Measurements from ENCODE around the gene SLC12A8. TPM values are rescaled to one million over a fixed set of nuclear protein-coding genes. Genes with fewer than 3 reads are reported as not detected.

SLC12A8 gene
- total and polyA plus RNA-seq, 2 of the 13 experiments (the other 11 are each of a cell fraction or from before 2014, with no cell fraction given), result 0.44 to 0.71 TPM

DNA sequence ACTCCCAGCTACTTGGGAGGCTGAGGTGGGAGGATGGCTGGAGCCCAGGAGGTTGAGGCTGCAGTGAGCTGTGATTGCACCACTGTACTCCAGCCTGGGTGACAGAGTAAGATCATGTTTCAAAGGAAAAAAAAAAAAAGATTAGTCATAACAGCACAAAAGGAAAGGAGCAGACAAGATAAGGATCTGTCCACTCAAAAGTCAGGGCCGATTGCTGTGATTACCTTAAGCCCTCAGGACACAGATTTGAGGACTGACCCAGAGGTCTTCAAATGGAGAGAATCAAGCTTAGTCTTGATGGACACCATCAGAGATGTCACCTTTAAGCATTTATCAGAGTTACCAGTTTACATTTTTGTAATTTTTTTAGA, 132.9 kb downstream of the SLC12A8 start (continued):
- TF ChIP-seq ZNF292 (CRISPR knock-in tag; IDR thresholded peaks at IDR 0.05; ENCODE audit: borderline replicate concordance, low read depth) (no peak), NPAS2 (CRISPR knock-in tag; IDR thresholded peaks at IDR 0.05; ENCODE audit: borderline replicate concordance) (no peak), ZNF431 (CRISPR knock-in tag; IDR thresholded peaks at IDR 0.05; ENCODE audit: borderline replicate concordance, low read depth) (no peak), EEA1 (CRISPR knock-in tag; IDR thresholded peaks at IDR 0.05; ENCODE audit: borderline replicate concordance) (no peak), ZNF670 (CRISPR knock-in tag; IDR thresholded peaks at IDR 0.05; ENCODE audit: borderline replicate concordance) (no peak), GATAD1 (CRISPR knock-in tag; IDR thresholded peaks at IDR 0.05) (no peak), HNF4A (CRISPR knock-in tag; IDR thresholded peaks at IDR 0.05) (0 out of 2 replicates have a peak, but pooled peaks have one; percentile 11), SIX4 (CRISPR knock-in tag; IDR thresholded peaks at IDR 0.05) (peak; percentile 98), POLR2A (IDR thresholded peaks at IDR 0.05; ENCODE audit: insufficient read depth in 1 of 2, low read depth in 2 of 2, low read length in 2 of 2) (no peak), ZNF510 (CRISPR knock-in tag; IDR thresholded peaks at IDR 0.05; ENCODE audit: low read depth) (no peak), ZNF326 (CRISPR knock-in tag; IDR thresholded peaks at IDR 0.05; ENCODE audit: borderline replicate concordance) (no peak), NAIF1 (CRISPR knock-in tag; IDR thresholded peaks at IDR 0.05; ENCODE audit: borderline replicate concordance) (no peak), ATRX (CRISPR knock-in tag; IDR thresholded peaks at IDR 0.05; ENCODE audit: borderline replicate concordance) (no peak), ARID2 (CRISPR knock-in tag; IDR thresholded peaks at IDR 0.05; ENCODE audit: borderline replicate concordance) (no peak), JDP2 (CRISPR knock-in tag; IDR thresholded peaks at IDR 0.05; ENCODE audit: borderline replicate concordance) (no peak)
- TF ChIP-seq, protein P1, sequence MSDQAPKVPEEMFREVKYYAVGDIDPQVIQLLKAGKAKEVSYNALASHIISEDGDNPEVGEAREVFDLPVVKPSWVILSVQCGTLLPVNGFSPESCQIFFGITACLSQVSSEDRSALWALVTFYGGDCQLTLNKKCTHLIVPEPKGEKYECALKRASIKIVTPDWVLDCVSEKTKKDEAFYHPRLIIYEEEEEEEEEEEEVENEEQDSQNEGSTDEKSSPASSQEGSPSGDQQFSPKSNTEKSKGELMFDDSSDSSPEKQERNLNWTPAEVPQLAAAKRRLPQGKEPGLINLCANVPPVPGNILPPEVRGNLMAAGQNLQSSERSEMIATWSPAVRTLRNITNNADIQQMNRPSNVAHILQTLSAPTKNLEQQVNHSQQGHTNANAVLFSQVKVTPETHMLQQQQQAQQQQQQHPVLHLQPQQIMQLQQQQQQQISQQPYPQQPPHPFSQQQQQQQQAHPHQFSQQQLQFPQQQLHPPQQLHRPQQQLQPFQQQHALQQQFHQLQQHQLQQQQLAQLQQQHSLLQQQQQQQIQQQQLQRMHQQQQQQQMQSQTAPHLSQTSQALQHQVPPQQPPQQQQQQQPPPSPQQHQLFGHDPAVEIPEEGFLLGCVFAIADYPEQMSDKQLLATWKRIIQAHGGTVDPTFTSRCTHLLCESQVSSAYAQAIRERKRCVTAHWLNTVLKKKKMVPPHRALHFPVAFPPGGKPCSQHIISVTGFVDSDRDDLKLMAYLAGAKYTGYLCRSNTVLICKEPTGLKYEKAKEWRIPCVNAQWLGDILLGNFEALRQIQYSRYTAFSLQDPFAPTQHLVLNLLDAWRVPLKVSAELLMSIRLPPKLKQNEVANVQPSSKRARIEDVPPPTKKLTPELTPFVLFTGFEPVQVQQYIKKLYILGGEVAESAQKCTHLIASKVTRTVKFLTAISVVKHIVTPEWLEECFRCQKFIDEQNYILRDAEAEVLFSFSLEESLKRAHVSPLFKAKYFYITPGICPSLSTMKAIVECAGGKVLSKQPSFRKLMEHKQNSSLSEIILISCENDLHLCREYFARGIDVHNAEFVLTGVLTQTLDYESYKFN (CRISPR knock-in tag; conservative IDR thresholded peaks at IDR 0.05), result 0 out of 2 replicates have a peak, but pooled peaks have one; percentile 18
- TF ChIP-seq, protein P2, sequence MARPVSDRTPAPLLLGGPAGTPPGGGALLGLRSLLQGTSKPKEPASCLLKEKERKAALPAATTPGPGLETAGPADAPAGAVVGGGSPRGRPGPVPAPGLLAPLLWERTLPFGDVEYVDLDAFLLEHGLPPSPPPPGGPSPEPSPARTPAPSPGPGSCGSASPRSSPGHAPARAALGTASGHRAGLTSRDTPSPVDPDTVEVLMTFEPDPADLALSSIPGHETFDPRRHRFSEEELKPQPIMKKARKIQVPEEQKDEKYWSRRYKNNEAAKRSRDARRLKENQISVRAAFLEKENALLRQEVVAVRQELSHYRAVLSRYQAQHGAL (CRISPR knock-in tag; IDR thresholded peaks at IDR 0.05; ENCODE audit: not compliant biosample characterization), result no peak
- TF ChIP-seq, protein P3, sequence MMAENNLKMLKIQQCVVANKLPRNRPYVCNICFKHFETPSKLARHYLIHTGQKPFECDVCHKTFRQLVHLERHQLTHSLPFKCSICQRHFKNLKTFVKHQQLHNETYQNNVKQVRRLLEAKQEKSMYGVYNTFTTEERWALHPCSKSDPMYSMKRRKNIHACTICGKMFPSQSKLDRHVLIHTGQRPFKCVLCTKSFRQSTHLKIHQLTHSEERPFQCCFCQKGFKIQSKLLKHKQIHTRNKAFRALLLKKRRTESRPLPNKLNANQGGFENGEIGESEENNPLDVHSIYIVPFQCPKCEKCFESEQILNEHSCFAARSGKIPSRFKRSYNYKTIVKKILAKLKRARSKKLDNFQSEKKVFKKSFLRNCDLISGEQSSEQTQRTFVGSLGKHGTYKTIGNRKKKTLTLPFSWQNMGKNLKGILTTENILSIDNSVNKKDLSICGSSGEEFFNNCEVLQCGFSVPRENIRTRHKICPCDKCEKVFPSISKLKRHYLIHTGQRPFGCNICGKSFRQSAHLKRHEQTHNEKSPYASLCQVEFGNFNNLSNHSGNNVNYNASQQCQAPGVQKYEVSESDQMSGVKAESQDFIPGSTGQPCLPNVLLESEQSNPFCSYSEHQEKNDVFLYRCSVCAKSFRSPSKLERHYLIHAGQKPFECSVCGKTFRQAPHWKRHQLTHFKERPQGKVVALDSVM (CRISPR knock-in tag; IDR thresholded peaks at IDR 0.05), result peak; percentile 100
- TF ChIP-seq, protein P4, sequence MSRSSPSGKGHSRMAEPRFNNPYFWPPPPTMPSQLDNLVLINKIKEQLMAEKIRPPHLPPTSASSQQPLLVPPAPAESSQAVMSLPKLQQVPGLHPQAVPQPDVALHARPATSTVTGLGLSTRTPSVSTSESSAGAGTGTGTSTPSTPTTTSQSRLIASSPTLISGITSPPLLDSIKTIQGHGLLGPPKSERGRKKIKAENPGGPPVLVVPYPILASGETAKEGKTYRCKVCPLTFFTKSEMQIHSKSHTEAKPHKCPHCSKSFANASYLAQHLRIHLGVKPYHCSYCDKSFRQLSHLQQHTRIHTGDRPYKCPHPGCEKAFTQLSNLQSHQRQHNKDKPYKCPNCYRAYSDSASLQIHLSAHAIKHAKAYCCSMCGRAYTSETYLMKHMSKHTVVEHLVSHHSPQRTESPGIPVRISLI (CRISPR knock-in tag; IDR thresholded peaks at IDR 0.05; ENCODE audit: borderline replicate concordance), result peak; percentile 81; the same call in 1 of the 2 replicates

Measured in HepG2 (cell line).